T1000 (cell line): ENCODE measurements around the gene RBMX.

ENCODE experiments used
- DNase-seq: peaks from one replicate; lab custom pipeline; 2025; ENCODE audit warnings: mixed read lengths; lab: John Stamatoyannopoulos, UW

The RBMX gene

DNA sequence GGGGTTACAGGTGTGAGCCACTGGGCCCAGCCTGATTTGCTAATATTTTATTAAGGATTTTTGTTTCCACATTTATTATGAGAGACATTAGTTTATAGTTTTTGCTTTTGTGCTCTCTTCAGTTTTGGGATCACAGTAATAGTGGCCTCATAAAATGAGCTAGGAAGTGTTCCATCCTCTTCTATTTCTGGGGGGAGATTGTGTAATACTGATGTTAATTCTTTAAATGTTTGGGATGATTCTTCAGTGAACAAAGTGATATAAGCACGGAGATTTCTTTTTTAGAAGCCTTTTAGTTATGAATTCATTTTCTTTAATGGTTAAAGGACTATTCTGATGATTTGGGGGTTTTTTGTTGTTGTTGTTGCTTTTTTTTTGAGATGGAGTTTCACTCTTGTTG is 41.3 kb downstream of the RBMX start:
- no peak for DNase-seq

DNA sequence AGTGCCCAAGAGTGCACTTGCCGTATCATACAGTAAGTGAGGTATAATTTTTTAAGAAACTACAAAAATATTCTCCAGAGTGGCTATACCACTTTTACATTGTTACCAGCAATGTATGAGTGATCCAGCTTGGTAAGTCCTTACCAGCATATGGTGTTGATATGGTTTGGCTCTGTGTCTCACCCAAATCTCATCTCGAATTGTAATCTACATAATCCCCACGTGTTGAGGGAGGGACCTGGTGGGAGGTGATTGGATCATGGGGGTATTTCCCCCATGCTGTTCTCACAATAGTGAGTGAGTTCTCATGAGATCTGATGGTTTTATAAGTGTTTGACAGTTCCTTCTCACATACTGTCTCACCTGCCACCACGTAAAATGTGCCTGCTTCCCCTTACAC is 44.8 kb downstream of the RBMX start:
- DNase-seq, result no peak

DNA sequence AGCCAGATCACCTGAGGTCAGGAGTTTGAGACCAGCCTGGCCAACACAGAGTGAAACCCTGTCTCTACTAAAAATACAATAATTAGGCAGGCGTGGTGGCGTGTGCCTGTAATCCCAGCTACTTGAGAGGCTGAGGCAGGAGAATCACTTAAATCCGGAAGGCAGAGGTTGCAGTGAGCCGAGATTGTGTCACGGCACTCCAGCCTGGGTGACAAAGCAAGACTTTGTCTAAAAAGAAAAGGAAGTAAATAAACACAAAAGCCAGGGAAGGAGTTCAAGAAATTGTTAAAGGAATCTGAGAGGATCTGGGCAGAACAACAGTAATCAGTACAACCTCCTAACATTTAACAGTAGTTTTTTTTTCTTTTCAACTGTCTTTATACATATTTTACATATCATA is 51.1 kb downstream of the RBMX start:
- no peak for DNase-seq

DNA sequence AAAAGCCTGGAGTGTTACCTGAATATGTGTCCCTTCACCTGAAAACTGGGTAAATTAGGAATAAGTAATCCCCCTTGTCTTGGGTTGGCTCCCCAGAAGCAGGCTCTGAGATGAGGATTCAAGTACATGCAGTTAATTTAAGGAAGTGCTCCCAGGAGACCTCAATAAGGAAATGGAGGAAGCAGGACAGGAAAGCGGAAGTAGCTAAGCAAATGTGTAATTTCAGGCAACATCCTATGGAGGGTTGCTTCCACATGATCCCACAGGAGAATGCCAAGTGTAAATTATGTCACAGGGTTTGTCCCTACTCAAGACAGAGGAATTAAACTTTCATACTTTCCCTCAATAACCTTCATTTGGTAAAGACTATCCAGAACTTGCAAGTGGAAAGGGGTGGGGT is 51.7 kb downstream of the RBMX start:
- DNase-seq, result no peak

DNA sequence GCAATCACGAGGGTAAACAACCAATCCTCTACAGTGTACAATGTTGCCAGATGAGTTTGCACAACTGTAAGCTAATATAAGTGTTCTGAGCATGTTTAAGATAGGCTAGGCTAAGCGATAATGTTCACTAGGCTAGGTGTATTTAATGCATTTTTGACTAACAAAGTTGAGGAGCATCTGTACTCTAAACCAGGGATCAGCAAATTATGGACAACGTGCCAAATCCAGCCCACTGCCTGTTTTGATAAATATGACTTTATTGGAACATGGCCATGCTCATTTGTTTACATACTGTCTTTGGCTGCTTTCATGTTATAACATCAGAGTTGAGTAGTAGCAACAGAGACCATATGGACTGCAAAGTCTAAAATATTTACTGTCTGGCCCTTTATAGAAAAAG is 53.5 kb downstream of the RBMX start:
- DNase-seq, result no peak

DNA sequence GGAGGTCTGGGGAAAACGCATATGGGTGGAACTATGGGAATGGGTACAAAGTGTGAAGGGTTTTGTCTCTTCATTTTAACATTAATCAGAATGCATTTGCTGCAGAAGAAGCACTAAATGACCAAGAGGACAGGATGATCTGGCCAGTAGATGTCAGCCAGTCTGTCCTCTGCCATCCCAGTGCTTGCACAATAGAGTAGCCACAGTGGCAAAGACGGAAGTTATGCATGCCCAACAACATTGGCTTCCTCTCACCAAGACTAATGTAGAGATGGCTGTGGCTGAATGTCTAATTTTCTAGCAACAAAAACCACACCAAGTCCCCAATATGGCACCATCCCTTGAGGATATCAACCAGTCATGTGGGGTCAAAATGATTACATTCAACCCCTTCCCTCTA is 54.8 kb downstream of the RBMX start:
- no peak for DNase-seq
